ENCODE data around the gene ANO8. TPM values are rescaled to one million over a fixed set of nuclear protein-coding genes. Genes with fewer than 3 reads are reported as not detected.

The ANO8 gene
- total and polyA plus RNA-seq, 2 experiments from 2014 or later = 1.1 to 7.3 TPM

- Histone ChIP-seq H3K79me2 (no peaks in the 10 kb centered on the region), H3K4me2 (peak overlapping the region; percentile 93), H3K36me3 (replicated peaks; ENCODE audit: insufficient read depth, low read depth) (no peaks in the 10 kb centered on the region), H4K20me1 (ENCODE audit: insufficient read depth, poor library complexity, severe bottlenecking) (no peaks in the 10 kb centered on the region), H2AFZ (peak overlapping the region; percentile 96), H3K27ac (peak overlapping the region; percentile 77), H3K4me1 (ENCODE audit: insufficient read depth) (peaks cover 3% of the 10 kb centered on the region), H3K27me3 (no peaks in the 10 kb centered on the region), H3K9me2 (replicated peaks; ENCODE audit: insufficient read depth) (no peaks in the 10 kb centered on the region), H3K4me3 (peak overlapping the region; percentile 55), H3K9me3 (ENCODE audit: low read depth) (no peaks in the 10 kb centered on the region)
- DNase-seq (ENCODE audit: low spot score) = peak; percentile 89
- 2% methylated on average over 27 of the region's 46 CpGs for WGBS (ENCODE audit: low lambda C conversion rate, missing lambda C conversion rate)
- TF ChIP-seq EZH2 (IDR thresholded peaks at IDR 0.05; ENCODE audit: borderline replicate concordance) (no peak), CTCF (IDR thresholded peaks at IDR 0.05; ENCODE audit: poor library complexity) (peak; percentile 63)
Observed at GRCh38 chr19:17292301-17293074, 42.2 kb downstream of the ANO8 start.

GRCh38 chr19:17289489-17289888 lies 45.2 kb downstream of the ANO8 start:
- H3K4me3 ChIP-seq = no peak overlapping the region
- no peaks in the 10 kb centered on the region for H3K9me2 ChIP-seq (replicated peaks; ENCODE audit: insufficient read depth)
- peak overlapping the region; percentile 77 for H3K4me2 ChIP-seq

GRCh38 chr19:17286752-17287151 lies 47.9 kb downstream of the ANO8 start:
- no peak for TF ChIP-seq CTCF (IDR thresholded peaks at IDR 0.05; ENCODE audit: poor library complexity)
- TF ChIP-seq EZH2 (IDR thresholded peaks at IDR 0.05; ENCODE audit: borderline replicate concordance) = no peak
- TF ChIP-seq EZH2phosphoT487 (IDR thresholded peaks at IDR 0.05; ENCODE audit: low read depth, severe bottlenecking, unreplicated experiment) = no peak
- H3K27ac ChIP-seq = no peak overlapping the region
- no peak overlapping the region for H2AFZ ChIP-seq
- no peaks in the 10 kb centered on the region for H3K9me2 ChIP-seq (replicated peaks; ENCODE audit: insufficient read depth)
- H3K27me3 ChIP-seq = peaks cover under 1% of the 10 kb centered on the region
- H4K20me1 ChIP-seq (ENCODE audit: insufficient read depth, poor library complexity, severe bottlenecking) = no peaks in the 10 kb centered on the region
- no peaks in the 10 kb centered on the region for H3K9me3 ChIP-seq (ENCODE audit: low read depth)
- H3K4me1 ChIP-seq (ENCODE audit: insufficient read depth) = peaks cover 12% of the 10 kb centered on the region
- H3K4me3 ChIP-seq = no peak overlapping the region
- DNase-seq (ENCODE audit: low spot score) = no peak
- WGBS (ENCODE audit: low lambda C conversion rate, missing lambda C conversion rate) = 72% methylated on average over 9 of the region's 9 CpGs
- H3K36me3 ChIP-seq (replicated peaks; ENCODE audit: insufficient read depth, low read depth) = no peaks in the 10 kb centered on the region
- H3K79me2 ChIP-seq = no peaks in the 10 kb centered on the region
- no peak overlapping the region for H3K4me2 ChIP-seq

More at GRCh38 chr19:17289489-17289888, 45.2 kb downstream of the ANO8 start:
- H3K27ac ChIP-seq = no peak overlapping the region
- no peaks in the 10 kb centered on the region for H4K20me1 ChIP-seq (ENCODE audit: insufficient read depth, poor library complexity, severe bottlenecking)
- H3K79me2 ChIP-seq = no peaks in the 10 kb centered on the region
- peaks cover 3% of the 10 kb centered on the region for H3K4me1 ChIP-seq (ENCODE audit: insufficient read depth)
- no peaks in the 10 kb centered on the region for H3K9me3 ChIP-seq (ENCODE audit: low read depth)
- H2AFZ ChIP-seq = no peak overlapping the region
- H3K36me3 ChIP-seq (replicated peaks; ENCODE audit: insufficient read depth, low read depth) = no peaks in the 10 kb centered on the region
- DNase-seq (ENCODE audit: low spot score) = peak; percentile 76
- 16% methylated on average over 21 of the region's 22 CpGs for WGBS (ENCODE audit: low lambda C conversion rate, missing lambda C conversion rate)
- TF ChIP-seq CTCF (IDR thresholded peaks at IDR 0.05; ENCODE audit: poor library complexity) = no peak
- no peak for TF ChIP-seq EZH2phosphoT487 (IDR thresholded peaks at IDR 0.05; ENCODE audit: low read depth, severe bottlenecking, unreplicated experiment)
- no peak for TF ChIP-seq EZH2 (IDR thresholded peaks at IDR 0.05; ENCODE audit: borderline replicate concordance)
- no peaks in the 10 kb centered on the region for H3K27me3 ChIP-seq
